ENCODE results near the gene ZNF143.

DNA sequence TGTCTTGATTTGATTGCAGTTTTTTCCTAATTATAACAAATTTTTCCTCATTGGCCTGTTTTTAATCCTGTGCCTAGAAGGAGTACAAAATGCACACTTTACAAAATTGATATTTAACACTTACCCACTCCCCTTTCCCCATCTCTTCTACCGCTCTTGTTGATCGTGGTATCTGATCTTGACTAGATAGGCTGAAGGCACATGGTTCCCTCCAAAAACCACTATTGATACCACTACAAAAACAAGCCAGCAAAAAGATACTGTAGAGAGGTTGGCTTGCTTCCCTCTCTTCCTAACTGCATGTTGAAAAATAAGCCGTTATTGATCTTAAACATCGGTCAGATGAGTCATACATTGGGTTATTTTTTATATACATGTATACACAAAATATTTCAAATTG is 14.6 kb upstream of the ZNF143 start:
- TF ChIP-seq, protein P1, sequence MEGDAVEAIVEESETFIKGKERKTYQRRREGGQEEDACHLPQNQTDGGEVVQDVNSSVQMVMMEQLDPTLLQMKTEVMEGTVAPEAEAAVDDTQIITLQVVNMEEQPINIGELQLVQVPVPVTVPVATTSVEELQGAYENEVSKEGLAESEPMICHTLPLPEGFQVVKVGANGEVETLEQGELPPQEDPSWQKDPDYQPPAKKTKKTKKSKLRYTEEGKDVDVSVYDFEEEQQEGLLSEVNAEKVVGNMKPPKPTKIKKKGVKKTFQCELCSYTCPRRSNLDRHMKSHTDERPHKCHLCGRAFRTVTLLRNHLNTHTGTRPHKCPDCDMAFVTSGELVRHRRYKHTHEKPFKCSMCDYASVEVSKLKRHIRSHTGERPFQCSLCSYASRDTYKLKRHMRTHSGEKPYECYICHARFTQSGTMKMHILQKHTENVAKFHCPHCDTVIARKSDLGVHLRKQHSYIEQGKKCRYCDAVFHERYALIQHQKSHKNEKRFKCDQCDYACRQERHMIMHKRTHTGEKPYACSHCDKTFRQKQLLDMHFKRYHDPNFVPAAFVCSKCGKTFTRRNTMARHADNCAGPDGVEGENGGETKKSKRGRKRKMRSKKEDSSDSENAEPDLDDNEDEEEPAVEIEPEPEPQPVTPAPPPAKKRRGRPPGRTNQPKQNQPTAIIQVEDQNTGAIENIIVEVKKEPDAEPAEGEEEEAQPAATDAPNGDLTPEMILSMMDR (conservative IDR thresholded peaks at IDR 0.05; ENCODE audit: low read length): no peak
- no peak for TF ChIP-seq EZH2phosphoT487 (IDR thresholded peaks at IDR 0.05; ENCODE audit: borderline replicate concordance)
